SW480 (cell line): ENCODE results near the gene PTPRD.

ENCODE experiments used
- DNase-seq: peaks from one replicate; pipeline ENCODE4 v3.0.0-alpha.2; 2016; ENCODE audit warnings: low spot score

Gene PTPRD

DNA sequence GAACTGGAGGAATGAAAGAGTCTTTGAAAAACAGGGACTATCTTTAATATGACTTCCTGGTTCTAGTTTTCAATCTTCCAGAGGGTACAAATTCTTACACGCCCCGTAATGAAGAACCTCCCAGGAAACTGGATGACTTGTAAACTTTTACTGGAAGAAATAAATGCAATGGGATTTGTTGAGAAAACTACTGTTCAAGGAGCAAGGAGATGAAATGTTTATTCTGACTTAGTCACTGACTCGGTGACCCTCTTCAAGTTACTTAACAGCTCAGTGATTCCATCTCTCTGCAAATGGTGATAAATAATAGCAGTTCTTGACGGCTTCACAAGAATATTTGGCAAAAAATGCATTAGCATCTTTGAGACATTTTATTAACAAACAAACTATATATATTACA, 858.6 kb downstream of the PTPRD start:
- DNase-seq: no peak

GRCh38 chr9:9753266-9753665, 859.5 kb downstream of the PTPRD start:
- DNase-seq: no peak

GRCh38 chr9:9752722-9753121, 860.1 kb downstream of the PTPRD start:
- peak; percentile 30 for DNase-seq

GRCh38 chr9:9751996-9752395, 860.8 kb downstream of the PTPRD start:
- DNase-seq: no peak

GRCh38 chr9:9750719-9751118, 862.1 kb downstream of the PTPRD start:
- DNase-seq: no peak

DNA sequence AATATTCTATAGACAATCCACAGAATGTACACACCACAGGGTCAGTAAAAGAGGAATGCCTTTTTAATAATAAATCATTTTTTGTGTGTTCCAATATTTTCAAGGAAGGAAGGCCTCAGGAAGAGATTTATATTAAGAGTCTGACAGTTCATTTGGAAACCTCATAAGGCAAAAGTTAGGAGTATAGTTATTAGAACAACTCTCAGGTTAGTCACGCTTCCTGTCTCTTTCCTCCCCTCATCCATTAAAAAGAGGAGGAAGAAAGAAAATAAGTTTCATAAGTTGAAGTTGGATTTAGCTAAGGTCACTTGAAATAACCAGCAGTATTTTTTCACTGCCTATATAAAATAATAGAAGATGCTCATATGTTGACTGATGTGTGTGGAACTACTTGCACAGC, 863.2 kb downstream of the PTPRD start:
- no peak for DNase-seq

DNA sequence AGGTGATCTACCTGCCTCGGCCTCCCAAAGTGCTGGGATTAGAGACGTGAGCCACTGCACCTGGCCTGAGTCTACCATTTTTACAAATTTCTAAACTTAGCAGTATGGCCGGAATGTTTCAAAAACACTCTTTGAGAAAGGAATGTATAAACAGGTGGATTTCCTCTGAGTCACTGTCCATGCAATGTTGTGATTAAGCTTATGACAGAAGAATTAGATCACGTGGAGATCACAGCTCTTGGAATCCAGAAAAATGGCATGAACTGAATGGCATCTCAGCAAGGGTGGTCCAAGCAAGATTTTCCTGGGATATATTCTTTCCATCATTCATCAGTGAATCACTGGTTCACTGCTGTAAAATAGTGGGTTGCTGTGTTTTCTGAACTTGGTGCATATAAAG, 865.0 kb downstream of the PTPRD start:
- DNase-seq: no peak

DNA sequence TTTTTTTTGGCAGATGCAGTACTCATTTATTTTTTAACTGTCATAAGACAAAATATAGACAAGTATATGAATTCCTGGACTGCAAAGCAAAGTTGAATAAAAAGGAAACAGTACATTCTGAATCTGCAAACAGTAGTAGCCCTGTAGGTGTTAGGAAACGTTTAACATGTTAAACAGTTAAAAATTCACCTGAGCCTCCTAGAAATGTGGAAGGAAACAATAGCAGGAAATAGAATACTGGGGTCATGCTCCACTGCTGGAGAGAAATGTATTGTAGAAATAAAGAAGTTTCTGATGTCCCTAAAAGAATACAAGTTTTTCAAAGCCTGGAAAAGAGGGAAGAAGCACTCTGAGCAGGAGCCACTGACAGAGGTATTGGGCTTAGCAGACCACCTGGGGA, 866.0 kb downstream of the PTPRD start:
- DNase-seq: no peak

DNA sequence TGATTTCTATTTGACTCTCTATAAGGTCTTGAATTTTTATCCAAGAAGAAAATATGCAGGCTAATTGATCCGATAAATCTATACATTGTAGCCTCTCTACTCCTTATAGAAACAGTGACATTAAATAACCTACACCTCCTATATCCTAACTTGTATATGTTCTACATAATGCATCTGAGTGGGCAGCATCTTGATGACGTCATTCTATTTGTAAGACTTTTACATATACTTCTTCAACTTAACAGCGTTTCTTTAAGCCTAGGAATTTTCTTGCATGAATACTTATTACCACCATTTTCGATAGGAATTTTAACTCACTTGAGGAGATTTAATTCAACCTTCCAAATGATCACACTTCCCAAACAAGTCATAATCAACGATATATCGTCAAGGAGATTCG, 869.0 kb downstream of the PTPRD start:
- no peak for DNase-seq

DNA sequence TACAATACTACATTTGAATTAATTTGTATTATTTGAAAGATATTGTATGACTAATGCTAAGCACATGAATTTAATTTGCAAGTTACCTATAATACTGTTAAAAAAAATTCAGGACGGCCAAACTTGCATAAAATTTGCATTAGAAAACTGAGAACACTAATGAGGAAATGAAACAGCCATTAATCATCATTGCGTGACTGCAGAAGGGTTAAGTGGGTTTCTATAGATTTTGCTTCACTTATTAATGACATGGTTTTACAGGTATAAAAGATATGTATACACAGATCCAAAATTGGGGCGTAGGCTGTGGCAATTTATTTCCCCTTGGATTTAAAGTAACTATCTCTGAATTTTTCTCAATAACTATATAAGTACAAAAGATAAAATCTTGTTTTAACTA, 882.6 kb downstream of the PTPRD start:
- no peak for DNase-seq

GRCh38 chr9:9729082-9729481, 883.7 kb downstream of the PTPRD start:
- DNase-seq: no peak

- DNase-seq: no peak
These were observed 893.3 kb downstream of the PTPRD start for GRCh38 chr9:9719373-9720112.

- DNase-seq: no peak
These were observed 894.1 kb downstream of the PTPRD start for GRCh38 chr9:9718691-9719090.

- no peak for DNase-seq
These were observed 933.4 kb downstream of the PTPRD start for GRCh38 chr9:9679433-9679832.

DNA sequence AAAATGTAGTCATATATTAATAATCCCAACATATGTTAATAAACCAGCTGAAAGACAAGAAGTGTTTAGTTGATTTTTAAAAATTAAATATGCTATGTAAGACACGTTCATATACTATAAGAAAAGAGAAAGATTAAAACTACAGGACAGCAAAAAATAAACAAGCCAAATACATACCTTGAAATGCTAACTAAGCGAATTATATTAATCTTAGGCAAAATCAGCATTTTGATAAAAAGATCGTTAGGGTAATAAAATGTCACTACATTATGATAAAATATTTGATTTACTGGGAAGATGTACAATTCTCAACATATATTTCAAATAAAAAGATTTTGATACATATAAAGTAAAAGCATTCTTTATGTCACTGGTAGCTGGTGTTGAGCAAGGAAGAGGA, 938.3 kb downstream of the PTPRD start:
- DNase-seq: no peak

DNA sequence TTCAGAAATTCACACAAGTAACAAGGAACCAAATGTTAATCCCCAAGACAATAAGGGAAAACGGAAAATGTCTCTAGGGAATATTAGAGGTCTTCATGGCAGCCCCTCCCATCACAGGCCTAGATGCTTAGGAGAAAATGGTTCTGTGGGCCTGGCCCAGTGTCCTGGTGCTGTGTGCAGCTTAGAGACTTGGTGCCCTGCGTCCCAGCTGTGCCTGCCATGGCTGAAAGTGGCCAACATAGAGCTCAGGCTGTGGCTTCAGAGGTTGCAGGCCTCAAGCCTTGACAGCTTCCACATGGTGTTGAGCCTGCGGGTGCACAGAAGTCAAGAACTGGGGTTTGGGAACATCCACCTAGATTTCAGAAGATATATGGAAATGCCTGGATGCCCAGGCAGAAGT, 942.3 kb downstream of the PTPRD start:
- no peak for DNase-seq

GRCh38 chr9:9645006-9645405, 967.8 kb downstream of the PTPRD start:
- no peak for DNase-seq

DNA sequence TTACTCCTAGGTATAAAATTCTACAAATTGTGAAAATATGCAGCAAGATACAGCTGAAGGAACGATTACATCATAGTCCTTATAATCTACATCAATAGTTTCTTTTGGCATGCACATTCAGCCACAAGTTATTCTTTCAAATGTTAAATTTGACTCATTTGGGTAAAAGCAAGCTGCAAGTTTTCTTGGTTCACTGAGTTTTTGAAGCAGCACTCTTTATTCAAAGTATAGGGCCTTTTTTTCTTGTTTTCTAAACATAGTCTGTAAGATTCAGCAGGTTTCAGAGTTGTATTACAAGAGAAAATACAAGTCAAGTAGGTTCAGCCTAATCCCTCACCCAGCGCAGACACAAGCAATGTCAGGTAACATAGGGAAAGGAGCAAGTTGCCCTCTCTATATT, 981.5 kb downstream of the PTPRD start:
- DNase-seq: no peak

GRCh38 chr9:9625248-9625647, 987.6 kb downstream of the PTPRD start:
- no peak for DNase-seq

GRCh38 chr9:9623506-9623905, 989.3 kb downstream of the PTPRD start:
- DNase-seq: no peak

DNA sequence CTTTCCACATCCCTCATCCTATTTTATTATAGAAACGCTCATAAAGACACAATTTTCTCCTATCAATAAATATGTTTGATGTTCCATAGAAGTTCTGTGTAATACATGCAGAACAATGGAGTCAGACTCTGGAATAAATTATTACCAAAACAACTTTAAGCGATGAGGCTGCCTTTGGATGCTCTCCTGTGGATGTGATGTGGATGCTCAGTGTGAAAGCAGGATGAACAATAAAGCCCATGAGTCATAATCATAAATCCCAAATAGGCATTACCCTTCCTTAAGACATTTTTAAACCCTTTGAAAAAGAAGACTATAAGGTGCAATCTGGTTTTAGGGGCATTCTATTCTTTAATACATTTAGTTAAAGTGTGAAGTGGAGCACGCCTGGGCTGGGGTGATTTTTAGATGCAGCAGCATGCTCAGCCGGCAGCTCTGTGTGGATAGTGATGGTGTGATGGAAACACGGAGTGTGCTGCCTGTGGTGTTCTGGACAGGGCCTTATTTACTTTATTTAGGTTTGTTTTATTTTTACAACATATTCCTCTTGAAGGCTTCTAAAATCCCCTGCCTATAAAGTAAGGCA, 991.4 kb downstream of the PTPRD start:
- DNase-seq: no peak

DNA sequence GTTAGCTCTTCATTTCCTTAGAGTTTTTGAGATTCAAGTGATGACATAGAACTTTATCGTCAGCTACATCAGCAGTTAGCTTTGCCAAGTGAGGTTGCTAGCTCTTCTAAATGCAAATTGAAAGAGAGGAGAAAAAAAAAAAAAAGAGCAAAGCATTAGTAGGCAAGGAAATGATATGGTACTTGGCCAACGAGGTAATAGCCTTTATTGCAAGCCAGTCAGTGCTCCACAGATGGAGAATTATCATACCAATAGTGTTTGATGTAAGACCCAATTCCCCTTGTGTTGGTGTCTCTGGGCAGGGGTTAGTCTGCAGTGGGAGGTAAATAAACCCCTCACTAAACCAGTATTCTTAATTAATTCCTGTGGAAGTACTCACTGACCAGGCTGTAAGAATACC, 992.1 kb downstream of the PTPRD start:
- no peak for DNase-seq

- DNase-seq: no peak
These were observed 997.7 kb downstream of the PTPRD start for GRCh38 chr9:9615086-9615485.

- no peak for DNase-seq
These were observed 998.2 kb downstream of the PTPRD start for GRCh38 chr9:9614607-9615006.
